H9 (cell line): Measurements from ENCODE around the gene WFIKKN1. TPM values are rescaled to one million over a fixed set of nuclear protein-coding genes. Genes with fewer than 3 reads are reported as not detected.

ENCODE experiments used
- DNase-seq: peaks from one replicate; pipeline ENCODE4 v3.0.0-alpha.2; 2017
- H2AFZ ChIP-seq: one replicate; pipeline ENCODE4 v1.6.1; 2013; ENCODE audit warnings: mild to moderate bottlenecking, low read length, control low read depth, moderate library complexity
- H2AK5ac ChIP-seq: 2 replicates; pipeline ENCODE4 v1.6.1; 2013; ENCODE audit warnings: low read length, control low read depth, mixed read lengths; ENCODE audit not compliant: insufficient read length
- H2BK120ac ChIP-seq: one replicate; pipeline ENCODE4 v1.6.1; 2013; ENCODE audit warnings: low read depth, mild to moderate bottlenecking, low read length, control low read depth, inconsistent platforms; ENCODE audit not compliant: poor library complexity, severe bottlenecking
- H2BK12ac ChIP-seq: 2 replicates; pipeline ENCODE4 v1.6.1; 2013; ENCODE audit warnings: low read length, control low read depth, mixed read lengths, low read depth; ENCODE audit not compliant: insufficient read length
- H2BK15ac ChIP-seq: 2 replicates; pipeline ENCODE4 v1.6.1; 2013; ENCODE audit warnings: low read depth, low read length, control low read depth
- H2BK20ac ChIP-seq: one replicate; pipeline ENCODE4 v1.6.1; 2013; ENCODE audit warnings: low read depth, mild to moderate bottlenecking, low read length, control low read depth, inconsistent platforms; ENCODE audit not compliant: poor library complexity, severe bottlenecking
- H2BK5ac ChIP-seq: 2 replicates; pipeline ENCODE4 v1.6.1; 2013; ENCODE audit warnings: low read length, control low read depth, mixed read lengths; ENCODE audit not compliant: insufficient read length
- H3K14ac ChIP-seq: 2 replicates; pipeline ENCODE4 v1.6.1; 2013; ENCODE audit warnings: low read length, control low read depth; ENCODE audit not compliant: insufficient read depth
- H3K18ac ChIP-seq: 2 replicates; pipeline ENCODE4 v1.6.1; 2013; ENCODE audit warnings: low read depth, mild to moderate bottlenecking, mixed read lengths, low read length, control low read depth; ENCODE audit not compliant: insufficient read length
- H3K23ac ChIP-seq: 2 replicates; pipeline ENCODE4 v1.6.1; 2013; ENCODE audit warnings: low read length, control low read depth, mixed read lengths, low read depth; ENCODE audit not compliant: insufficient read length
- H3K23me2 ChIP-seq: 2 replicates; pipeline ENCODE4 v1.6.1; 2013; ENCODE audit warnings: low read depth, mild to moderate bottlenecking, mixed read lengths, low read length, control low read depth; ENCODE audit not compliant: insufficient read length, poor library complexity, severe bottlenecking
- H3K27ac ChIP-seq: 2 replicates; pipeline ENCODE4 v1.5.1; 2013; ENCODE audit warnings: low read length, control low read depth, mixed read lengths, low read depth; ENCODE audit not compliant: insufficient read length
- H3K27me3 ChIP-seq: 2 replicates; pipeline ENCODE4 v1.6.1; 2013; ENCODE audit warnings: low read length, control low read depth, inconsistent platforms; ENCODE audit not compliant: insufficient read depth
- H3K4ac ChIP-seq: 2 replicates; pipeline ENCODE4 v1.6.1; 2013; ENCODE audit warnings: low read depth, mild to moderate bottlenecking, control low read depth, inconsistent platforms, low read length, moderate library complexity
- H3K4me1 ChIP-seq: 2 replicates; pipeline ENCODE4 v1.6.1; 2013; ENCODE audit warnings: low read length, control low read depth, inconsistent platforms; ENCODE audit not compliant: insufficient read depth
- H3K4me2 ChIP-seq: 2 replicates; pipeline ENCODE4 v1.6.1; 2013; ENCODE audit warnings: low read length, control low read depth, mixed read lengths; ENCODE audit not compliant: insufficient read length, insufficient read depth
- H3K56ac ChIP-seq: 2 replicates; pipeline ENCODE4 v1.6.1; 2013; ENCODE audit warnings: low read depth, mild to moderate bottlenecking, mixed read lengths, low read length, control low read depth; ENCODE audit not compliant: insufficient read length
- H3K79me1 ChIP-seq: 2 replicates; pipeline ENCODE4 v1.6.1; 2013; ENCODE audit warnings: low read depth, mild to moderate bottlenecking, moderate library complexity, low read length, control low read depth, inconsistent platforms; ENCODE audit not compliant: insufficient read depth, poor library complexity, severe bottlenecking
- H3K79me2 ChIP-seq: 2 replicates; pipeline ENCODE4 v1.6.1; 2013; ENCODE audit warnings: low read length, control low read depth, inconsistent platforms; ENCODE audit not compliant: insufficient read depth
- H3K9ac ChIP-seq: 2 replicates; pipeline ENCODE4 v1.6.1; 2013; ENCODE audit warnings: low read length, control low read depth, mixed read lengths; ENCODE audit not compliant: insufficient read length; ENCODE audit errors: extremely low read depth
- H3K9me3 ChIP-seq: one replicate; pipeline ENCODE4 v1.6.1; 2013; ENCODE audit warnings: low read depth, low read length, inconsistent platforms; ENCODE audit not compliant: control insufficient read depth
- H3T11ph ChIP-seq: one replicate; pipeline ENCODE4 v1.6.1; 2013; ENCODE audit warnings: mild to moderate bottlenecking, low read length, control low read depth, inconsistent platforms
- H4K20me1 ChIP-seq: one replicate; pipeline ENCODE4 v1.6.1; 2013; ENCODE audit not compliant: control insufficient read depth, insufficient read length, insufficient read depth
- H4K5ac ChIP-seq: 2 replicates; pipeline ENCODE4 v1.6.1; 2013; ENCODE audit warnings: low read depth, mild to moderate bottlenecking, mixed read lengths, low read length, control low read depth; ENCODE audit not compliant: insufficient read length
- H4K8ac ChIP-seq: replicated peaks from 2 replicates; pipeline ENCODE4 v1.6.1; 2013; ENCODE audit warnings: low read length, control low read depth, mixed read lengths, low read depth; ENCODE audit not compliant: insufficient read length
- H4K91ac ChIP-seq: 2 replicates; pipeline ENCODE4 v1.6.1; 2013; ENCODE audit warnings: low read depth, mild to moderate bottlenecking, moderate library complexity, mixed read lengths, low read length, control low read depth; ENCODE audit not compliant: insufficient read length
- H3K27ac Mint-ChIP-seq, 3 experiments: 2 replicates in 2 of 3; 3 replicates in 1 of 3; pipeline ENCODE4 v1.8.0; 2020 to 2021; ENCODE audit warnings: mixed read lengths in 3 of 3, mild to moderate bottlenecking in 1 of 3, moderate library complexity in 1 of 3
- H3K27me3 Mint-ChIP-seq: 2 replicates; pipeline ENCODE4 v1.8.0; 2021; ENCODE audit warnings: low read depth, mild to moderate bottlenecking, moderate library complexity, mixed read lengths
- H3K36me3 Mint-ChIP-seq, 3 experiments: 2 replicates in 2 of 3; 3 replicates in 1 of 3; pipeline ENCODE4 v1.8.0; 2020 to 2021; ENCODE audit warnings: low read depth in 3 of 3, mixed read lengths in 3 of 3; ENCODE audit not compliant: insufficient read depth in 1 of 3
- H3K4me1 Mint-ChIP-seq, 2 experiments: 2 replicates each; pipeline ENCODE4 v1.8.0; 2020; ENCODE audit warnings: mixed read lengths in 2 of 2
- H3K4me3 Mint-ChIP-seq, 2 experiments: 2 replicates in 1 of 2; 3 replicates in 1 of 2; pipeline ENCODE4 v1.8.0; 2020 to 2021; ENCODE audit warnings: mild to moderate bottlenecking in 2 of 2, mixed read lengths in 2 of 2, moderate library complexity in 1 of 2
- H3K9me3 Mint-ChIP-seq, 2 experiments: 2 replicates in 1 of 2; 3 replicates in 1 of 2; pipeline ENCODE4 v1.8.0; 2020; ENCODE audit warnings: mild to moderate bottlenecking in 2 of 2, mixed read lengths in 2 of 2, moderate library complexity in 1 of 2
- CTCF ChIP-seq: fragments of 200-600 bp; sonication (generic); conservative IDR thresholded peaks from 3 replicates; pipeline ENCODE4 v1.8.0; 2021; ENCODE audit warnings: antibody characterized with exemption, mild to moderate bottlenecking
- WGBS: extraction: QIAGEN DNeasy Blood & Tissue Kit; methylation state at CpG from one replicate; pipeline ENCODE4 v1.1.7; 2013; ENCODE audit warnings: missing lambda C conversion rate, low lambda C conversion rate, mixed read lengths; ENCODE audit not compliant: insufficient read length; ENCODE audit errors: extremely low coverage; 5-methylcytosine and 5-hydroxymethylcytosine counted together
- total RNA-seq: library from RNA; stranded (reverse); gene quantifications from 2 replicates; pipeline ENCODE4 v1.2.1, GENCODE V29; 2021

The WFIKKN1 gene
- total RNA-seq, 1 experiment from 2014 or later: 8.3 TPM

GRCh38 chr16:583815-584591 is 46.8 kb upstream of the WFIKKN1 start:
- H3K79me1 ChIP-seq: no peaks in the 10 kb centered on the region
- H3K27me3 ChIP-seq: peaks cover 7% of the 10 kb centered on the region; the same call in 1 of the 2 replicates
- TF ChIP-seq CTCF: no peak
- Mint-ChIP-seq H3K36me3 (peaks cover 0 to 4% (median 4%) of the 10 kb centered on the region in 3 experiments; a peak in 3 of 7 replicates), H3K9me3 (no peaks in the 10 kb centered on the region), H3K27ac (no peak overlapping the region), H3K27me3 (peaks cover 33% of the 10 kb centered on the region), H3K4me3 (no peak overlapping the region), H3K4me1 (peaks cover 6 to 21% of the 10 kb centered on the region in 2 experiments)
- no peak overlapping the region for H3K23ac ChIP-seq
- no peak overlapping the region for H3K56ac ChIP-seq
- H3K79me2 ChIP-seq: no peaks in the 10 kb centered on the region
- no peak overlapping the region for H2BK15ac ChIP-seq
- H4K20me1 ChIP-seq: no peaks in the 10 kb centered on the region
- no peaks in the 10 kb centered on the region; the same call in 1 of the 2 replicates for H3K4me1 ChIP-seq
- H3K9me3 ChIP-seq: no peaks in the 10 kb centered on the region
- H2BK120ac ChIP-seq: no peak overlapping the region
- no peak overlapping the region for H2AFZ ChIP-seq
- no peak overlapping the region for H3K4ac ChIP-seq
- no CpG with 5 or more reads among the region's 38 CpGs for WGBS
- no peak overlapping the region for H4K8ac ChIP-seq
- peak overlapping the region; percentile 17; the same call in 1 of the 2 replicates for H3K14ac ChIP-seq
- H4K5ac ChIP-seq: no peak overlapping the region
- DNase-seq: no peak
- no peak overlapping the region for H3K9ac ChIP-seq
- no peak overlapping the region for H2BK12ac ChIP-seq
- H3K18ac ChIP-seq: no peak overlapping the region
- peak overlapping the region; percentile 16 for H3K4me2 ChIP-seq
- H2BK5ac ChIP-seq: no peak overlapping the region
- no peak overlapping the region for H2AK5ac ChIP-seq
- H2BK20ac ChIP-seq: no peak overlapping the region
- H3T11ph ChIP-seq: no peak overlapping the region
- H4K91ac ChIP-seq: no peak overlapping the region
- no peak overlapping the region for H3K27ac ChIP-seq
- H3K23me2 ChIP-seq: peaks cover 5% of the 10 kb centered on the region
